ENCODE data around the gene ADGRF1. TPM values are rescaled to one million over a fixed set of nuclear protein-coding genes. Genes with fewer than 3 reads are reported as not detected.

Gene ADGRF1
- total RNA-seq, 5 donors from 2014 or later (not counting 1 experiment from before 2014, with no cell fraction given): 0.19 to 0.32 TPM; not detected in 3

DNA sequence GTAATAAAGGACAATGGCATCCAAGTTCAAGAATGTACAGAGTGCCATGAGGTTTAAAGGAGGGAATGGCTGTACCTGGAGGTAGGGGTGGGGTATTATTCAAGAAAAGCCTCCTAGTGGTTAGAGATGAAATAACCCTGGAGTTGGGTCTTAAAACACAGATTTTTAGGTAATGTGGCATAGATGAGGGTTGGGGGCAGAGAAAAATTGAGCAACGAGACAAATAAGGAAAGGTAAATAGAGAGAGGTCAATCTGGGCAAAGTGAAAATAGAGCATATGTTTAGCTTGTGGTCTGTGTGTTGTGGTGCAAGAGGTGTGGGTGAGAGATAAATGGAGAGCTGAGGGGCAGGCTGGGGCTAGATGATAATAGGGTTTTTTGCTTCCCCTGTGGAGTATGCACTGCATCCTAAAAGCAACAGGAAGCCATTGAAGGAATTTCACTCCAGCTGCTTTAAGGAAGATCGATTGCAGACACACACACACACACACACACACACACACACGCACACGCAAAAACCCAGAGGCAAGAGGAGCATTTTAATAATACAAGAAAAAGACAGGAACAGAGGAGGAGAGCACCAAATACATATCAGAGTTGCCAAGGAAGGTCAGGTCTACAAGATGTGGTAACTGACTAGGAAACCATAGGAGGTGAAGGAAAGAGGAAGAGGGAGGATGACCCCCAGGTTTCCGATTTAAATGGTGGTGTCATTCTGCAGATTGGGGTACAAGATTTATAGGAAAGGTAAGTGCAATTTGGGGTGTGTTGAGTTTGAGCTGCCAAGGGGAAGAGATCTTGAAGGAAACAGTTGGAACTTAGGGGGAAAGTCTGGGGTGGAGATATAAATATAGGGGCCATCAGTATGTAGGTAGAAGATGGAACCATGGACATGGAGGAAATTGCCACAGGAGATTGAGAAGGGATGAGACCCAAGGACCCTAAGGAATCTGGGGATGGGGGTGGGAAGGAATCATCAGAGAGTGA is 31.3 kb upstream of the ADGRF1 start:
- Mint-ChIP-seq H3K4me1 (no peaks in the 10 kb centered on the region), H3K36me3 (no peaks in the 10 kb centered on the region), H3K27ac (no peak overlapping the region), H3K27me3 (peaks cover 9 to 13% of the 10 kb centered on the region in 2 donors), H3K4me3 (no peak overlapping the region), H3K9me3 (no peaks in the 10 kb centered on the region)
- H3K27ac ChIP-seq (ENCODE audit: low read length): no peak overlapping the region
- DNase-seq: no peak
- no peak overlapping the region for H3K4me3 ChIP-seq (ENCODE audit: control insufficient read depth in 1 of 2, extremely low read depth in 1 of 2, low read length in 1 of 2)
- WGBS (ENCODE audit: insufficient coverage): 58% methylated on average over 2 of the region's 5 CpGs
- H3K4me1 ChIP-seq (ENCODE audit: control insufficient read depth in 1 of 2, extremely low read depth in 1 of 2, insufficient read depth in 2 of 2, low read length in 2 of 2): no peaks in the 10 kb centered on the region
- H3K27me3 ChIP-seq (replicated peaks in 1 of 2; ENCODE audit: control insufficient read depth in 2 of 2, extremely low read depth in 1 of 2, insufficient read depth in 2 of 2, low read length in 1 of 2): no peaks in the 10 kb centered on the region
- CTCF ChIA-PET: no interaction called here
- POLR2A ChIA-PET: no interaction called here
- ATAC-seq (replicated peaks in 1 of 4): no peak
- no peaks in the 10 kb centered on the region for H3K9me3 ChIP-seq
- H3K36me3 ChIP-seq (ENCODE audit: control insufficient read depth in 2 of 2, extremely low read depth in 1 of 2, insufficient read depth in 1 of 2, low read length in 1 of 2): no peaks in the 10 kb centered on the region

- POLR2A ChIA-PET: no interaction called here
- Mint-ChIP-seq H3K9me3 (no peaks in the 10 kb centered on the region), H3K4me3 (no peak overlapping the region), H3K36me3 (no peaks in the 10 kb centered on the region), H3K27ac (no peak overlapping the region), H3K4me1 (no peaks in the 10 kb centered on the region), H3K27me3 (peaks cover 9 to 13% of the 10 kb centered on the region in 2 donors)
- Histone ChIP-seq H3K4me1 (ENCODE audit: control insufficient read depth in 1 of 2, extremely low read depth in 1 of 2, insufficient read depth in 2 of 2, low read length in 2 of 2) (no peaks in the 10 kb centered on the region), H3K9me3 (no peaks in the 10 kb centered on the region), H3K36me3 (ENCODE audit: control insufficient read depth in 2 of 2, extremely low read depth in 1 of 2, insufficient read depth in 1 of 2, low read length in 1 of 2) (no peaks in the 10 kb centered on the region), H3K4me3 (ENCODE audit: control insufficient read depth in 1 of 2, extremely low read depth in 1 of 2, low read length in 1 of 2) (no peak overlapping the region), H3K27me3 (replicated peaks in 1 of 2; ENCODE audit: control insufficient read depth in 2 of 2, extremely low read depth in 1 of 2, insufficient read depth in 2 of 2, low read length in 1 of 2) (no peaks in the 10 kb centered on the region), H3K27ac (ENCODE audit: low read length) (no peak overlapping the region)
- CTCF ChIA-PET: no interaction called here
- 50% methylated on average over 1 of the region's 1 CpG for WGBS (ENCODE audit: insufficient coverage)
- DNase-seq: no peak
- ATAC-seq (replicated peaks in 1 of 4): no peak
These were observed 30.5 kb upstream of the ADGRF1 start for GRCh38 chr6:47072667-47073066.

- ATAC-seq (replicated peaks in 1 of 4): no peak
- Histone ChIP-seq H3K27me3 (replicated peaks in 1 of 2; ENCODE audit: control insufficient read depth in 2 of 2, extremely low read depth in 1 of 2, insufficient read depth in 2 of 2, low read length in 1 of 2) (no peaks in the 10 kb centered on the region), H3K9me3 (no peaks in the 10 kb centered on the region), H3K4me3 (ENCODE audit: control insufficient read depth in 1 of 2, extremely low read depth in 1 of 2, low read length in 1 of 2) (no peak overlapping the region), H3K36me3 (ENCODE audit: control insufficient read depth in 2 of 2, extremely low read depth in 1 of 2, insufficient read depth in 1 of 2, low read length in 1 of 2) (no peaks in the 10 kb centered on the region), H3K4me1 (ENCODE audit: control insufficient read depth in 1 of 2, extremely low read depth in 1 of 2, insufficient read depth in 2 of 2, low read length in 2 of 2) (no peaks in the 10 kb centered on the region), H3K27ac (ENCODE audit: low read length) (no peak overlapping the region)
- Mint-ChIP-seq H3K4me1 (no peaks in the 10 kb centered on the region), H3K36me3 (no peaks in the 10 kb centered on the region), H3K4me3 (no peak overlapping the region), H3K9me3 (no peaks in the 10 kb centered on the region), H3K27me3 (peaks cover 6 to 8% of the 10 kb centered on the region in 2 donors), H3K27ac (no peak overlapping the region)
- ChIA-PET CTCF (no interaction called here), POLR2A (no interaction called here)
- no CpG with 5 or more reads among the region's 1 CpG for WGBS (ENCODE audit: insufficient coverage)
- no peak for DNase-seq
These were observed 29.5 kb upstream of the ADGRF1 start for GRCh38 chr6:47071681-47072080.

DNA sequence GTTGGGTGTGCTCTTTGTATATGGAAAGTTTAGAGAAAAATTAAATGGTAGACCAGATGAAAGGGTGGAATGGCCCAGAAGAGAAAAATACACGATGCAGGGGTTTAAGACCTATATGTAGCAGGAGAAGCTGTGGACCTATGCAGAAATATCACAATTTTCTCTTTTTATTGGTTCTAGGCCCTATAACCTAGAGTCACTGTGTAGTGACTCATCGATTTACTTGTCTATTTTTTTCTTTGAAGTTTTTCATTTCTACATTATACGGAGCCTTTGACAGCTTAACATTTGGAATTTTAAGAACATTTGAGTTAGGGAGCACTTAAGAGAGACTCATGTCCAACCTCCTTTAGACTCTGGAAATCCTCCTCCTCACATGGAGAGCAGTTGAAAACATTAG is 28.3 kb upstream of the ADGRF1 start:
- Mint-ChIP-seq H3K27ac (no peak overlapping the region), H3K27me3 (peaks cover 6 to 8% of the 10 kb centered on the region in 2 donors), H3K4me3 (no peak overlapping the region), H3K4me1 (no peaks in the 10 kb centered on the region), H3K36me3 (no peaks in the 10 kb centered on the region), H3K9me3 (no peaks in the 10 kb centered on the region)
- Histone ChIP-seq H3K27me3 (replicated peaks in 1 of 2; ENCODE audit: control insufficient read depth in 2 of 2, extremely low read depth in 1 of 2, insufficient read depth in 2 of 2, low read length in 1 of 2) (no peaks in the 10 kb centered on the region), H3K9me3 (no peaks in the 10 kb centered on the region), H3K27ac (ENCODE audit: low read length) (no peak overlapping the region), H3K4me1 (ENCODE audit: control insufficient read depth in 1 of 2, extremely low read depth in 1 of 2, insufficient read depth in 2 of 2, low read length in 2 of 2) (no peaks in the 10 kb centered on the region), H3K4me3 (ENCODE audit: control insufficient read depth in 1 of 2, extremely low read depth in 1 of 2, low read length in 1 of 2) (no peak overlapping the region), H3K36me3 (ENCODE audit: control insufficient read depth in 2 of 2, extremely low read depth in 1 of 2, insufficient read depth in 1 of 2, low read length in 1 of 2) (no peaks in the 10 kb centered on the region)
- no CpG with 5 or more reads among the region's 3 CpGs for WGBS (ENCODE audit: insufficient coverage)
- DNase-seq (no peak), ATAC-seq (replicated peaks in 1 of 4) (no peak)
- CTCF ChIA-PET: no interaction called here
- POLR2A ChIA-PET: no interaction called here

DNA sequence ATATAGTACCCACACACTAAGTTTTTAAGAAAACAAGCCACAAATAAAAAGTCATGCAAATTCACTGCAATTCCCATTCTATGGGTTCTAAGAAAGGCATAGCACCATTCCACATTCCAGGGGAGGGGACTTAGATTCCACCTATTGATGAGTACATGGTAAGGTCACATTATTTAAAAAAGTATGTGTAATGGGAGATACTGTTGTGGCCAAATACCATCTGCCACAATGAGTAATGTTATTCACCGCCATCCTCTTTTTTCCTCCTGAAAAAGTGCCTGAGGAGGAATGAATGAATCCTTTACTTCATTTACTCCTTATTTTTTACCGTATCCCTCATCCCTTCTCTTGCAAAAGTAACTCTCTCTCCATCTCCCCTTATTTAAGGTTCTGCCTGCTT is 27.0 kb upstream of the ADGRF1 start:
- WGBS (ENCODE audit: insufficient coverage): no CpG with 5 or more reads among the region's 2 CpGs
- no peaks in the 10 kb centered on the region for H3K9me3 ChIP-seq
- POLR2A ChIA-PET: no interaction called here

DNA sequence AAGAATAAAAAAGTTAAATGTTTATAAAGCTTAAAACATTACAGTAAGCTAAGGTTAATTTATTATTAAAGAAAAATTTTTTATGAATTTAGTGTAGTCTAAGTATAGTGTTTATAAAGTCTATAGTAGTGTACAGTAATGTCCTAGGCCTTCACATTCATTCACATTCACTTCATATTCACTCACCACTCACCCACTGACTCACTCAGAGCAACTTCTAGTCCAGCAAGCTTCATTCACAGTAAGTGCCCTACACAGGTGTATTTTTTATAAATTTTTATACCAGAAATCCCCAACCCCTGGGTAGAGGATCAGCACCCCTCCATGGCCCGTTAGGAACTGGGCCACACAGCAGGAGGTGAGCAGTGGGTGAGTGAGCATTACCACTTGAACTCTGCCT is 24.3 kb upstream of the ADGRF1 start:
- DNase-seq: no peak
- H3K36me3 ChIP-seq (ENCODE audit: control insufficient read depth in 2 of 2, extremely low read depth in 1 of 2, insufficient read depth in 1 of 2, low read length in 1 of 2): no peaks in the 10 kb centered on the region
- H3K4me3 ChIP-seq (ENCODE audit: control insufficient read depth in 1 of 2, extremely low read depth in 1 of 2, low read length in 1 of 2): no peak overlapping the region
- POLR2A ChIA-PET: interaction anchor here in 1 of 2 donors (0.5 kb wide), 1 partner anchor 9 kb away, joined by 5 read pairs; no protein-coding TSS in a partner anchor
- no peak overlapping the region for H3K27ac Mint-ChIP-seq
- no peak for ATAC-seq (replicated peaks in 1 of 4)
- peaks cover 0 to 3% of the 10 kb centered on the region in 2 experiments for H3K27me3 ChIP-seq (replicated peaks in 1 of 2; ENCODE audit: control insufficient read depth in 2 of 2, extremely low read depth in 1 of 2, insufficient read depth in 2 of 2, low read length in 1 of 2)
- H3K9me3 ChIP-seq: no peaks in the 10 kb centered on the region
- WGBS (ENCODE audit: insufficient coverage): 43% methylated on average over 1 of the region's 1 CpG
- H3K36me3 Mint-ChIP-seq: no peaks in the 10 kb centered on the region
- H3K4me3 Mint-ChIP-seq: no peak overlapping the region
- H3K4me1 Mint-ChIP-seq: no peaks in the 10 kb centered on the region
- H3K27me3 Mint-ChIP-seq: peaks cover 6 to 8% of the 10 kb centered on the region in 2 donors
- no peaks in the 10 kb centered on the region for H3K9me3 Mint-ChIP-seq
- CTCF ChIA-PET: interaction anchor here in 1 of 2 donors (0.7 kb wide), 1 partner anchor 179 kb away, joined by 3 read pairs; no protein-coding TSS in a partner anchor
- no peak overlapping the region for H3K27ac ChIP-seq (ENCODE audit: low read length)
- H3K4me1 ChIP-seq (ENCODE audit: control insufficient read depth in 1 of 2, extremely low read depth in 1 of 2, insufficient read depth in 2 of 2, low read length in 2 of 2): no peaks in the 10 kb centered on the region

More for the DNA sequence above, 27.0 kb upstream of the ADGRF1 start:
- Mint-ChIP-seq H3K4me3 (no peak overlapping the region), H3K9me3 (no peaks in the 10 kb centered on the region), H3K27ac (no peak overlapping the region), H3K4me1 (no peaks in the 10 kb centered on the region), H3K36me3 (no peaks in the 10 kb centered on the region), H3K27me3 (peaks cover 3 to 4% of the 10 kb centered on the region in 2 donors)
- Histone ChIP-seq H3K27ac (ENCODE audit: low read length) (no peak overlapping the region), H3K4me3 (ENCODE audit: control insufficient read depth in 1 of 2, extremely low read depth in 1 of 2, low read length in 1 of 2) (no peak overlapping the region), H3K27me3 (replicated peaks in 1 of 2; ENCODE audit: control insufficient read depth in 2 of 2, extremely low read depth in 1 of 2, insufficient read depth in 2 of 2, low read length in 1 of 2) (no peaks in the 10 kb centered on the region), H3K36me3 (ENCODE audit: control insufficient read depth in 2 of 2, extremely low read depth in 1 of 2, insufficient read depth in 1 of 2, low read length in 1 of 2) (no peaks in the 10 kb centered on the region), H3K4me1 (ENCODE audit: control insufficient read depth in 1 of 2, extremely low read depth in 1 of 2, insufficient read depth in 2 of 2, low read length in 2 of 2) (no peaks in the 10 kb centered on the region)
- ATAC-seq (replicated peaks in 1 of 4): no peak
- no peak for DNase-seq
- CTCF ChIA-PET: no interaction called here
